NCI-H1694 treated with DMSO at 0.1 percent for 48 hours (cell line): Measurements from ENCODE around the gene CCDC85C.
A peak's percentile ranks its signal among the peaks of the same experiment; 100 is the strongest.

Experiments used
- DNase-seq: peaks from one replicate; lab custom pipeline; 2025; lab: John Stamatoyannopoulos, UW

The CCDC85C gene

GRCh38 chr14:99572173-99572999 lies 31.6 kb downstream of the CCDC85C start:
- DNase-seq = no peak

- DNase-seq = no peak
Measured at GRCh38 chr14:99571303-99571986, 32.6 kb downstream of the CCDC85C start.

GRCh38 chr14:99570544-99571302 lies 33.3 kb downstream of the CCDC85C start:
- DNase-seq = no peak

- DNase-seq = peak; percentile 61
Measured at GRCh38 chr14:99569725-99570543, 34.1 kb downstream of the CCDC85C start.

GRCh38 chr14:99568567-99569560 lies 35.1 kb downstream of the CCDC85C start:
- peak; percentile 33 for DNase-seq

GRCh38 chr14:99566390-99567354 lies 37.3 kb downstream of the CCDC85C start:
- DNase-seq = no peak

- DNase-seq = no peak
Measured at GRCh38 chr14:99566009-99566389, 38.0 kb downstream of the CCDC85C start.

GRCh38 chr14:99565383-99565782 lies 38.6 kb downstream of the CCDC85C start:
- no peak for DNase-seq

GRCh38 chr14:99564926-99565259 lies 39.1 kb downstream of the CCDC85C start:
- DNase-seq = no peak

- peak; percentile 79 for DNase-seq
Measured at GRCh38 chr14:99564256-99564925, 39.6 kb downstream of the CCDC85C start.

GRCh38 chr14:99563749-99564129 lies 40.3 kb downstream of the CCDC85C start:
- DNase-seq = no peak

- DNase-seq = peak; percentile 58
Measured at GRCh38 chr14:99562856-99563748, 40.9 kb downstream of the CCDC85C start.

GRCh38 chr14:99561864-99562263 lies 42.1 kb downstream of the CCDC85C start:
- no peak for DNase-seq

GRCh38 chr14:99560922-99561683 lies 42.9 kb downstream of the CCDC85C start:
- DNase-seq = no peak

GRCh38 chr14:99560403-99560802 lies 43.6 kb downstream of the CCDC85C start:
- DNase-seq = no peak

- DNase-seq = peak; percentile 55
Measured at GRCh38 chr14:99559286-99559990, 44.6 kb downstream of the CCDC85C start.
